Keratinocyte (primary cell): Measurements from ENCODE around the gene MFNG. TPM values are rescaled to one million over a fixed set of nuclear protein-coding genes. Genes with fewer than 3 reads are reported as not detected.

Experiments used
- DNase-seq: peaks from one replicate; pipeline ENCODE4 v3.0.0-alpha.2; 2011; ENCODE audit warnings: low read depth, missing footprints, low spot score
- FAIRE-seq: peaks from 2 replicates; lab custom pipeline; 2011; peaks lifted over from hg19 to GRCh38; lab: Jason Lieb, UNC
- H2AFZ ChIP-seq: 2 replicates; pipeline ENCODE4 v1.6.0; 2012; ENCODE audit warnings: low read length, control low read depth, inconsistent platforms; ENCODE audit not compliant: control insufficient read depth
- H3K27ac ChIP-seq: 2 replicates; pipeline ENCODE4 v1.5.1; 2011; ENCODE audit warnings: low read length; ENCODE audit not compliant: control insufficient read depth, insufficient read depth
- H3K27me3 ChIP-seq: 3 replicates; pipeline ENCODE4 v1.6.0; 2011; ENCODE audit warnings: low read length; ENCODE audit not compliant: control insufficient read depth, insufficient read depth; ENCODE audit errors: extremely low read depth
- H3K36me3 ChIP-seq, 2 experiments: 2 replicates in 1 of 2; 3 replicates in 1 of 2; pipeline ENCODE4 v1.5.1; 2011; ENCODE audit warnings: low read length in 2 of 2, mild to moderate bottlenecking in 1 of 2; ENCODE audit not compliant: control insufficient read depth in 2 of 2, insufficient read depth in 2 of 2; ENCODE audit errors: extremely low read depth in 1 of 2
- H3K4me1 ChIP-seq: 3 replicates; pipeline ENCODE4 v1.5.1; 2011; ENCODE audit warnings: low read length; ENCODE audit not compliant: control insufficient read depth, insufficient read depth; ENCODE audit errors: extremely low read depth
- H3K4me2 ChIP-seq: 3 replicates; pipeline ENCODE4 v1.6.0; 2011; ENCODE audit warnings: low read depth, low read length; ENCODE audit not compliant: control insufficient read depth, insufficient read depth; ENCODE audit errors: extremely low read depth
- H3K4me3 ChIP-seq, 3 experiments: fragments of 200-600 bp in 1 of 3; sonication (generic) in 1 of 3; 2 replicates in 2 of 3; 3 replicates in 1 of 3; pipeline ENCODE4 v1.5.1; 2011 to 2016; ENCODE audit warnings: low read length in 3 of 3, mild to moderate bottlenecking in 3 of 3, control low read depth in 2 of 3, inconsistent platforms in 1 of 3, low read depth in 1 of 3, mixed read lengths in 1 of 3, mixed run types in 1 of 3, moderate library complexity in 1 of 3; ENCODE audit not compliant: control insufficient read depth in 2 of 3, insufficient read depth in 2 of 3; ENCODE audit errors: extremely low read depth in 1 of 3
- H3K79me2 ChIP-seq: 2 replicates; pipeline ENCODE4 v1.6.0; 2012; ENCODE audit warnings: low read length; ENCODE audit not compliant: control insufficient read depth, insufficient read depth
- H3K9ac ChIP-seq: 3 replicates; pipeline ENCODE4 v1.6.0; 2011; ENCODE audit warnings: low read length; ENCODE audit not compliant: control insufficient read depth, insufficient read depth; ENCODE audit errors: extremely low read depth
- H3K9me1 ChIP-seq: 3 replicates; pipeline ENCODE4 v1.6.0; 2011; ENCODE audit warnings: low read length; ENCODE audit not compliant: control insufficient read depth, insufficient read depth; ENCODE audit errors: extremely low read depth
- H3K9me3 ChIP-seq: 2 replicates; pipeline ENCODE4 v1.5.1; 2012; ENCODE audit warnings: low read depth, low read length; ENCODE audit not compliant: control insufficient read depth
- H4K20me1 ChIP-seq: 3 replicates; pipeline ENCODE4 v1.6.0; 2011; ENCODE audit warnings: low read length; ENCODE audit not compliant: control insufficient read depth, insufficient read depth; ENCODE audit errors: extremely low read depth
- CTCF ChIP-seq, 3 experiments: IDR thresholded peaks in 1 of 3; conservative IDR thresholded peaks in 1 of 3; optimal IDR thresholded peaks in 1 of 3; 2 replicates in 2 of 3; 3 replicates in 1 of 3; pipeline versions ENCODE3 to v1.5.1; 2011; ENCODE audit warnings: low read length in 3 of 3, mild to moderate bottlenecking in 3 of 3, moderate library complexity in 2 of 3, control low read depth in 1 of 3, inconsistent platforms in 1 of 3; ENCODE audit not compliant: insufficient read depth in 2 of 3; ENCODE audit errors: extremely low read depth in 1 of 3
- EZH2 ChIP-seq: IDR thresholded peaks from one replicate; pipeline ENCODE4 v1.6.1; 2012; ENCODE audit warnings: inconsistent platforms, mild to moderate bottlenecking, low read length, moderate library complexity
- dilution Hi-C: fragments of 300-500 bp; cut with MboI; formaldehyde crosslinking; loops from one replicate; pipeline ENCODE4 v1.7.0; 2020; ENCODE audit warnings: low sequenced_read_pairs; ENCODE audit not compliant: extremely low pct_ligation_motif_present
- polyA plus RNA-seq, 5 experiments: library from polyadenylated mRNA; depleted of rRNA in 3 of 5; stranded (reverse) in 3 of 5; stranded (forward) in 1 of 5; unstranded in 1 of 5; fragments of >200 nt; gene quantifications; 1 replicate in 1 of 5; 2 replicates in 3 of 5; 3 replicates in 1 of 5; pipeline versions ENCODE4 v1.2.1 to v1.2.3, GENCODE V29; 2011 to 2012; ENCODE audit warnings: missing spikeins in 2 of 5, low read depth in 1 of 5, low replicate concordance in 1 of 5

Gene MFNG
- polyA plus RNA-seq, 1 donor (not counting 4 experiments of a cell fraction or from before 2014, with no cell fraction given), result 5.9 TPM

GRCh38 chr22:37426706-37427134, 59.5 kb downstream of the MFNG start:
- dilution Hi-C loops, result no loop called here

GRCh38 chr22:37425800-37426705, 60.1 kb downstream of the MFNG start:
- no peak overlapping the region for H2AFZ ChIP-seq
- H3K27me3 ChIP-seq, result peaks cover 37% of the 10 kb centered on the region

More at GRCh38 chr22:37426706-37427134, 59.5 kb downstream of the MFNG start:
- Histone ChIP-seq H3K9me1 (no peaks in the 10 kb centered on the region), H3K4me3 (peak overlapping the region; percentile 53 to 63 (median 60)), H3K27me3 (peaks cover 37% of the 10 kb centered on the region), H3K4me1 (peaks cover 14% of the 10 kb centered on the region), H2AFZ (no peak overlapping the region), H3K9ac (no peak overlapping the region), H3K27ac (no peak overlapping the region), H3K9me3 (no peaks in the 10 kb centered on the region), H3K79me2 (no peaks in the 10 kb centered on the region), H3K36me3 (no peaks in the 10 kb centered on the region), H3K4me2 (peak overlapping the region; percentile 64), H4K20me1 (no peaks in the 10 kb centered on the region)
- TF ChIP-seq CTCF (optimal IDR thresholded peaks at IDR 0.05 in 1 of 3, IDR thresholded peaks at IDR 0.05 in 1 of 3, conservative IDR thresholded peaks at IDR 0.05 in 1 of 3; ENCODE audit: extremely low read depth in 1 of 3, insufficient read depth in 2 of 3, low read length in 3 of 3), result no peak
- no peak for TF ChIP-seq EZH2
- DNase-seq (no peak), FAIRE-seq (no peak)

More at GRCh38 chr22:37425800-37426705, 60.1 kb downstream of the MFNG start:
- no peak for FAIRE-seq
- H3K4me2 ChIP-seq, result peak overlapping the region; percentile 58
- DNase-seq, result no peak
- no peak overlapping the region for H3K27ac ChIP-seq
- H3K4me3 ChIP-seq, result peak overlapping the region in 2 of 3 experiments; percentile 60 to 63
- dilution Hi-C loops, result no loop called here
- H3K9me1 ChIP-seq, result no peaks in the 10 kb centered on the region
- no peaks in the 10 kb centered on the region for H4K20me1 ChIP-seq
- H3K36me3 ChIP-seq, result no peaks in the 10 kb centered on the region
- H3K9me3 ChIP-seq, result no peaks in the 10 kb centered on the region
- H3K4me1 ChIP-seq, result peaks cover 13% of the 10 kb centered on the region
- H3K79me2 ChIP-seq, result no peaks in the 10 kb centered on the region
- no peak for TF ChIP-seq EZH2
- no peak overlapping the region for H3K9ac ChIP-seq
